Measurements from ENCODE around the gene VWF. TPM values are rescaled to one million over a fixed set of nuclear protein-coding genes. Genes with fewer than 3 reads are reported as not detected.
A peak's percentile ranks its signal among the peaks of the same experiment; 100 is the strongest.
"Not testable (repeated sequence)": the region's sequence is repeated elsewhere in the genome, so short reads cannot be mapped to it uniquely, and the experiment has no call there.

The VWF gene
- total RNA-seq = 13.5 TPM

DNA sequence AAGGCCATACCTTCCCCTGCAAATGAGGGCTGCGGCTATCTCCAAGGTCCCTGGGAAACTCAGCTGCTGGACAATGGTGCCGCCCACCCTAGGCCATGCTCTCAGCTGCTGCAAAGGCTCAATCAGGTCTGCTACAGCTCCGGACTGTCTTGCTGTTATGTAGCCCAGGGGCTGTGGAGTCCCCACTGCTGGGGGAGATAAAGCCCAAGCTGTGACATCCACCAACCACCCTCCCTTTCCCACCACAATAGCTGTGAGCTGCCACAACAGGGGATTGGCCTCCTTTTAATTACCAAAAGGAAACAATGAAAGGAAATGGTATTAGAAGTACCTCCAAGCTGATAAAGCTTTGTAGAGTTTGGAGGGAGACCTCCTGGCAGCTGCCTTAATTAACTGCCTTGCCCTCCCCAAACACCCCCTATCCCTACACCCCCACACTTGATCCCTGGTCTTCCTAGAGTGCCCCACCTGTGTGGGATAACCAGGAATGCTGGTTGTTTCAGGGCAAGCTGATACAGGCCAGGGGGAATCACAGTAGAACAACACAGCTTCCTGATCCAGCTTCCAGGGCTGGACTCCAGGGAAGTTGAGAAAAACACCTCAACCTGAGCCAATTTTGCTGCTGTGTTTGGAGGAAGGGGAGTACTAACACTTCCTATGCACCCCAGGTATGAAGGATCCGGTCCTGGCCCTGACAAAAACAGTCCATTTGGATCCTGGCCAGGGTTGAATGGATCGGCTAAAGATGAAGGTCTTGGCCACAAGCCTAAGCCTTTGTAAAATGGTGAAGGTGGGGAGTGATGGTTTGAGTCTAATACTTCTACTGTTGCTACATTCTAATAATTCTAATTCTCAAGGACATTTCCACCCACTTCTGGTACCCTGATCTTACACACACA, at the start of gene VWF:
TSS of gene VWF (minus strand) at position 260 of the 899 bp plus-strand sequence. CDS start 1,474 bp downstream, outside the sequence.
- DNase-seq (ENCODE audit: low read depth in 2 of 3, low spot score in 2 of 3) = peak in 1 of 3 donors; percentile 73

DNA sequence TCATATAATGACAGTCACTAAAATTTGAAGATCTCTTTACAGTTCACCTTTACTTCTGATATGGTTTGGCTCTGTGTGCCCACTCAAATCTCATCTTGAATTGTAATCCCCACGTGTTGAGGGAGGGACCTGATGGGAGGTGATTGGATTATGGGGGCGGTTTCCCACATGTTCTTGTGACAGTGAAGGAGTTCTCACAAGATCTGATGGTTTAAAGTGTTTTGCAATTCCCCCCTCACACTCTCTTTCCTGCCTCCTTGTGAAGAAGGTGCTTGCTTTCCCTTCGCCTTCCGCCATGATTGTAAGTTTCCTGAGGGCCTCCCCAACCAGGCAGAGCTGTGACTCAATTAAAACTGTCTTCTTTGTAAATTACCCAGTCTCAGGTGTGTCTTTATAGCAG, 48.4 kb upstream of the VWF start:
- no peak for DNase-seq (ENCODE audit: low read depth in 2 of 3, low spot score in 2 of 3)

DNA sequence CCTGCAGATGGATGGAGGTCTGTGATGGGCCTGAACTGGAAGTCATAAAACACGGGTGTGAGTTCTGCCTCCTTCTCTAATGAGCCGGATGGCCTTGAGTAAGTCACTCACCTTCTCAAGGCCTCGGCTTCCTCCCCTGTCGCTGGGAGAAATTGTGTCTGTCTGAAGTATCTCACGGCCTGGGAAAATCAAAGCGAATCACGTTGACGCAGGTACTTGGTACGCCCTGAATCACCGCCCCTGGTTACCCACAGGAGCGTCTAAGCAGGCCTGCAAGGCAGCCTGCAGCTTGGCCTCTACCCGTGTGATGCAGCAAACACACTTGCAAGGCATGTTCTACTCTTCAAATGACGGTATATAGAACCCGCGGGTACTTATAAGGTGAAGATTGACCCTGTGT, 47.6 kb upstream of the VWF start:
- no peak for DNase-seq (ENCODE audit: low read depth in 2 of 3, low spot score in 2 of 3)

DNA sequence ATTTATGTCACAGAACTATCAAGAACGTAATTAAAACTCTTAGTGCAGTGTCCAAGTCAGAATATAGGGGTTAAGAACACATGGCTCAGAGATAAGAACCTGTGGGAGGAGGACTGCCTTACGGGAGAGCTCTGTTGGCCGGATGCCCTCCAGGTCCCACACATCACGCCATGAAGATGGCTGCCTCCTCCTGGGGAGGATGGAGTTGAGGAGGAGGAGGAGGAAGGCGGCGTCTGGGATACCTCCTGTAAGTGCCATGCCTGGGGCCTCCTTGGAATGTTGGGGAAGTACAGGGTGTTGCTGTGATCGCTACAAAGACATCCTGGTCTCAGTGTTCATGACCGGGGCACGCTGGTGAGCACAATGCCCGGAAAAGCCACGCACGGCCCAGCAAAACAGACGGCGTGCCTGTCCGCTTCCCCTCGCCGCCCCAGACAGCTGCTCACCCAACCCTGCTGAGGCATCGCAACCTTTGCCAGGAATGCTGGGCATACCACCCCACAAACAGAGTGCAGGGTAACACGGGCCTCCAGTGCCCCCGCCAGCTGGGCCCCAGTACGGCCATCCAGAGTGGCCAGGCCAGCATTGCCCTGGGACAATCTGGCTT, 47.0 kb upstream of the VWF start:
- no peak for DNase-seq (ENCODE audit: low read depth in 2 of 3, low spot score in 2 of 3)

DNA sequence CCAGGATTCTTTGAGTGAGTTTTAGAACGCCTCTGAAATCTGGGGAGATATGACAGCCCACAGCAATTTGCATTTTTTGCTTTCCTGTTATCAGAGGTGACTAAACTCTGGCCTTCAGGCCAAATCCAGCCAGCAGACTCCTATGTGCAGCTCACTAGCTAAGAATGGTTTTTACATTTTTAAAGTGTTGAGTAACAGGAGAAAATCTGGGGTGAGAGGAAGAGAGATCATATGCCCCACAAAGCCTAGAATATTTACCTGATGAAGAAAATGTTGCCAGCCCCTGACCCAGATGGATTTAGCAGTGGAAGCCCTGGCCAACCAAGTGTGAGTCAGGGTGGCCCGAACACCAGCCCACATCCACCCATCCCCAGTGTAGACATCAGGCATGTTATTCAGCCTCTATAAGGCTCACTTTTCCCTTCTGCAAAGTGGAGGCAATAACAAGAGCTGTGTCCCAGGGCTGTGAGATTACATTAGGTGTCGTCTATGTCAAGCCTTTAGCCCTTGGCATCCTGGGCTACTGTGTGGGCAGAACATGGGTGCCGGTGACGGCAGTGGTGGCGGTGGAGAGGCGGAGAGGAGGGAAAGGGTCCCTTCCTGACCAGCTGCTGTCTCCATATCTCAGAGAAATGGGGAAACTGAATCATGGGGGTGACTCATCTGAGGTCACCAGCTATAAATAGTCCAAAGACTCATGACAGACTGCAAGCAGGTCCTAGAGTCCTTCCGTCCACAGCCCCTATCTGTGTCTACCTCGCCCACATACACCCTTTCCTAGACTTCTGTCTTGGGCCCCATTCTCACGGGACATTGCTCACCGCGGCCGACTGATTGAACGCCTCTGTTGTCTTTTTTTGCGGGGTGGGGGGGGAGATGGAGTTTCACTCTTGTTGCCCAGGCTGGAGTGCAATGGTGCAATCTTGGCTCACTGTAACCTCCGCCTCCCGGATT, 43.1 kb upstream of the VWF start:
- peak in 2 of 3 donors; percentile 93 to 96 for DNase-seq (ENCODE audit: low read depth in 2 of 3, low spot score in 2 of 3)

GRCh38 chr12:6166808-6167207, 42.3 kb upstream of the VWF start:
- DNase-seq (ENCODE audit: low read depth in 2 of 3, low spot score in 2 of 3) = no peak

GRCh38 chr12:6165395-6165794, 40.9 kb upstream of the VWF start:
- DNase-seq (ENCODE audit: low read depth in 2 of 3, low spot score in 2 of 3) = no peak

GRCh38 chr12:6163416-6164060, 39.1 kb upstream of the VWF start:
- DNase-seq (ENCODE audit: low read depth in 2 of 3, low spot score in 2 of 3) = no peak

DNA sequence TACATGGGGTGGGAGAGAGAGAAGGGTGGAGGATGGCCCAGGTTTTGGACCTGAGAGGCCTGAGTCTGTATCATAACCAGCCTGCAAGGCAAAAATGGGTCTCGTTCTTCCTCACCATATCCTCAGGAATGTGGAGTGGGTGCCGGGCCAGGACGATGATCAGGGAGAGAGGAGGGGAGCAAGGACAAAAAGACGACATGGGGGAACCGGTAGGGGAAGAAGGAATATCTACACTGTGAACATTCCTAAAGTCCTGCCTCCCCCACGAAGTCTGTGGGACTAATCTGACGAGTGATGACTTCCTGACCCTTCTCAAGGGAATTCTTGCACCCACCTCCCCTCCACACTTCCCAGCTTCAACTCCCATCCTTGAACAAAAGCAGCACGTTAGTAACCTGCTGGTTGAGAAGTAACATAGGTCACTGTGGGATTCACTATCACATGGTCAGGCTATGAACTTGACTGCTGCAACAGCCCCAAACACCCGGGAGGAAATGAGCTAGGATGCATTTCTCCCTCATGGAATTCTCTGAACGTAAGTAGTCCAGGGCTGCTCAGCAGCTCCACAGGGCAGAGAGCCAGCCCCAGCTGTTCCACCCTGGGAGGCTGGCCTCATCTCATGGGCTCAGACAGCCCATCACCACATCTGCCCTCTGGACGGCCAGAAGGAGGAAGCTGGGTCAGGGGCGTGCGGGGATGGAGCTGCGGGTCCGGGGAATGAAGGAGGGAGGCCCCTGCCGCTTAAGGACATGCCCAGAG, 36.8 kb upstream of the VWF start:
- DNase-seq (ENCODE audit: low read depth in 2 of 3, low spot score in 2 of 3) = no peak

DNA sequence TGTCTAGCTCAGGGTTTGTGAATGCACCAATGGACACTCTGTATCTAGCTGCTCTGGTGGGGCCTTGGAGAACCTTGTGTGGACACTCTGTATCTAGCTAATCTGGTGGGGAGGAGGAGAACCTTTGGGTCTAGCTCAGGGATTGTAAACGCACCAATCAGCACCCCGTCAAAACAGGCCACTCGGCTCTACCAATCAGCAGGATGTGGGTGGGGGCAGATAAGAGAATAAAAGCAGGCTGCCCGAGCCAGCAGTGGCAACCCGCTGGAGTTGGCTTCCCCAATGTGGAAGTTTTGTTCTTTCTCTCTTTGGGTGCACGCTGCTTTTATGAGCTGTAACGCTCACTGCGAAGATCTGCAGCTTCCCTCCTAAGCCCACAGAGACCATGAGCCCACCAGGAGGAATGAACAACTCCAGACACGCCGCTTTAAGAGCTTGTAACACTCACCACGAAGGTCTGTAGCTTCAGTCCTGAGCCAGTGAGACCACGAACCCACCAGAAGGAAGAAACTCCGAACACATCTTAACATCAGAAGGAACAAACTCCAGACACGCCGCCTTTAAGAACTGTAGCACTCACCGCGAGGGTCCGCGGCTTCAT, 35.7 kb upstream of the VWF start:
- not testable (repeated sequence) for DNase-seq (ENCODE audit: low read depth in 2 of 3, low spot score in 2 of 3)

- DNase-seq (ENCODE audit: low read depth in 2 of 3, low spot score in 2 of 3) = not testable (repeated sequence)
Observed at GRCh38 chr12:6159166-6160011, 34.9 kb upstream of the VWF start.

DNA sequence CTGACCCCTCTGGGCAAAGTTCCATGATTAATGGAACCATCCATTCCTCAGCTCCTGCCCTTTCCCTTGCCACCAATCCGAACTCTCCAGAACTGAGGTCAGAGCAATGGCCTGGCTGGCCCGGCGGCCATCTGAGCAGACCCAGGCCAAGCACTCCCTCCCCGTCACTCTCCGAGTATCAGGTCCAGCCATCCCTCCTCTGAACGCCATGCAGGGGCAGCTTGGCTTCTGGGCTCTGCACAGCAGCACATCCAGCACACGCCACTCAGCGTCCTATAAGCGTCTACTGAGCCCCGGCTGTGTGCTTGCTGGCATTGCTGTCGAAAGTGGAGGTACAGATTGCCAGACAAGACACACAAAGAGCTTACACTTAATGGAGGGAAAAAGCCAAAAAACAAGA, 34.3 kb upstream of the VWF start:
- no peak for DNase-seq (ENCODE audit: low read depth in 2 of 3, low spot score in 2 of 3)

DNA sequence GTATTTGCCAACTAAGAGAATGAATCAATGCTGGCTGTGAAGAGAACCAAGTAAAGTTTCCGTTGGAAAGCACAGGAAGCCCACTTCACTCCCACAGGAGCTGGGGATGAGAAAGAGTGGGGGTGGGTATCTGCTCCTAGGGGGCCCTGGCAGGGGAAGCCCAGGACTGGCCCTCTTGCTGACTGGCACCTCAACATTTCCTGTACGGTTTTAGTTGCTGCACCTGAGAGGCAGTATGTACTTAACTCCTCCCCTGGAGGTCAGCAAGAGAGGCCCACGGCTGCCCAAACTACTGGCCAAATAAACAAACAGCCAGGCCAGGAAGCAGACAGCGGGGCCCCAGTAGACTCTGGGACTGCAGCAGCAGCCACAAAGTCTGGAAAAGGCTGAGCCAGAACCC, 33.8 kb upstream of the VWF start:
- no peak for DNase-seq (ENCODE audit: low read depth in 2 of 3, low spot score in 2 of 3)

- no peak for DNase-seq (ENCODE audit: low read depth in 2 of 3, low spot score in 2 of 3)
Observed at GRCh38 chr12:6157482-6157881, 33.0 kb upstream of the VWF start.

GRCh38 chr12:6154730-6155459, 30.4 kb upstream of the VWF start:
- no peak for DNase-seq (ENCODE audit: low read depth in 2 of 3, low spot score in 2 of 3)

DNA sequence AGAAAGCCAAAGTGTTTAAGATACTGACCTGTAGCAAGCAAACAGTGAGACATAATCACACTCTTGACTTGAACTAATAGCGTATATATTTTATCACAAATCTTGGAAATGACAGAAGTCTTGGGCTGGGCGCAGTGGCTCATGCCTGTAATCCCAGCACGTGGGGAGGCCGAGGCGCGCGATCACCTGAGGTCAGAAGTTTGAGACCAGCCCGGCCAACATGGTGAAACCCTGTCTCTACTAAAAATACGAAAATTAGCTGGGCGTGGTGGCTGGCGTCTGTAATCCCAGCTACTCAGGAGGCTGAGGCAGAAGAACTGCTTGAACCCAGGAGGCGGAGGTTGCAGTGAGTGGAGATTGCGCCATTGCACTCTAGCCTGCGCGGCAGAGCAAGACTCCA, 24.3 kb upstream of the VWF start:
- not testable (repeated sequence) for DNase-seq (ENCODE audit: low read depth in 2 of 3, low spot score in 2 of 3)

DNA sequence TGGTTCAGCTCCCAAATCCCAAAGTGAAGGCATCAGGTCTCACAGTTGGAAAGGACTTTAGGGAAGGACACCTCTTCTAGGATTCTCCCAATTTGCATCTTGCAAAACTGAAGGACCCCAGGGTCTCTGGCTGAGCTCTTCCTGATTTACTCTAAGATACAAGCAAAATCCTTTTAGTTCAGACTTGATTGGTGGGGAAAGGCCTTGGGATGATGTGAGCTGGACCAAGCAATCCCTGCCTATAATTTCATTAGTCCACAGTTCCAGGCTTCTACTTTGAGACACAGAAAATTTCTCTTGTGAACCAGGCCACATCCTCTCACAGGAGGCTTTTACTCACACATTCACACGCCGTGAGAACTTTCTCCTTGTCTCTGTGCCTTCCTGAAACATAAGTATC, 23.6 kb upstream of the VWF start:
- no peak for DNase-seq (ENCODE audit: low read depth in 2 of 3, low spot score in 2 of 3)

- DNase-seq (ENCODE audit: low read depth in 2 of 3, low spot score in 2 of 3) = no peak
Observed at GRCh38 chr12:6146951-6147350, 22.5 kb upstream of the VWF start.

Data from hematopoietic multipotent progenitor cell (in vitro differentiated cells).